ENCODE measurements around the gene PRPF38A. TPM values are rescaled to one million over a fixed set of nuclear protein-coding genes. Genes with fewer than 3 reads are reported as not detected.

PRPF38A gene
- total RNA-seq (2014; rRNA removed; shearing (Covaris generic)): 24.1 and 33.5 TPM in 2 replicates

GRCh38 chr1:52404116-52404974 lies at the start of gene PRPF38A, which contains the start of gene ORC1:
Gene PRPF38A, plus strand, starts transcription at chr1:52404602. Its CDS starts 148 bp downstream, at chr1:52404750.
Gene ORC1, minus strand, starts transcription at chr1:52404423. Its CDS starts 2,200 bp downstream, at chr1:52402223.
- DNase-seq: peak; percentile 94
- peaks cover 26% of the 10 kb centered on the region for H3K36me3 ChIP-seq (replicated peaks; ENCODE audit: control insufficient read depth, insufficient read depth, low read length)
- H3K27me3 ChIP-seq (ENCODE audit: control insufficient read depth, insufficient read depth, low read length): no peaks in the 10 kb centered on the region
- peak within 1 kb of the TSS; percentile 94 for H3K4me3 ChIP-seq (ENCODE audit: insufficient read depth, low read depth, low read length)

GRCh38 chr1:52355436-52355835 lies 49.0 kb upstream of the PRPF38A start:
- peaks cover 62% of the 10 kb centered on the region for H3K36me3 ChIP-seq (replicated peaks; ENCODE audit: control insufficient read depth, insufficient read depth, low read length)
- peak; percentile 17 for DNase-seq
- no peaks in the 10 kb centered on the region for H3K27me3 ChIP-seq (ENCODE audit: control insufficient read depth, insufficient read depth, low read length)
- no peak overlapping the region for H3K4me3 ChIP-seq (ENCODE audit: insufficient read depth, low read depth, low read length)

GRCh38 chr1:52355847-52356505 lies 48.4 kb upstream of the PRPF38A start:
- H3K36me3 ChIP-seq (replicated peaks; ENCODE audit: control insufficient read depth, insufficient read depth, low read length): peaks cover 65% of the 10 kb centered on the region
- H3K4me3 ChIP-seq (ENCODE audit: insufficient read depth, low read depth, low read length): no peak overlapping the region
- peak; percentile 19 for DNase-seq
- no peaks in the 10 kb centered on the region for H3K27me3 ChIP-seq (ENCODE audit: control insufficient read depth, insufficient read depth, low read length)

- no peaks in the 10 kb centered on the region for H3K27me3 ChIP-seq (ENCODE audit: control insufficient read depth, insufficient read depth, low read length)
- peaks cover 71% of the 10 kb centered on the region for H3K36me3 ChIP-seq (replicated peaks; ENCODE audit: control insufficient read depth, insufficient read depth, low read length)
- DNase-seq: peak; percentile 17
- no peak overlapping the region for H3K4me3 ChIP-seq (ENCODE audit: insufficient read depth, low read depth, low read length)
Observed at GRCh38 chr1:52356818-52357355, 47.5 kb upstream of the PRPF38A start.

- DNase-seq: no peak
- Histone ChIP-seq H3K27me3 (ENCODE audit: control insufficient read depth, insufficient read depth, low read length) (no peaks in the 10 kb centered on the region), H3K36me3 (replicated peaks; ENCODE audit: control insufficient read depth, insufficient read depth, low read length) (peaks cover 75% of the 10 kb centered on the region), H3K4me3 (ENCODE audit: insufficient read depth, low read depth, low read length) (no peak overlapping the region)
Observed at GRCh38 chr1:52357397-52357796, 47.0 kb upstream of the PRPF38A start.

GRCh38 chr1:52358851-52359497 lies 45.4 kb upstream of the PRPF38A start:
- DNase-seq: peak; percentile 26
- H3K36me3 ChIP-seq (replicated peaks; ENCODE audit: control insufficient read depth, insufficient read depth, low read length): peaks cover 67% of the 10 kb centered on the region
- no peak overlapping the region for H3K4me3 ChIP-seq (ENCODE audit: insufficient read depth, low read depth, low read length)
- H3K27me3 ChIP-seq (ENCODE audit: control insufficient read depth, insufficient read depth, low read length): no peaks in the 10 kb centered on the region

- peaks cover 61% of the 10 kb centered on the region for H3K36me3 ChIP-seq (replicated peaks; ENCODE audit: control insufficient read depth, insufficient read depth, low read length)
- H3K27me3 ChIP-seq (ENCODE audit: control insufficient read depth, insufficient read depth, low read length): no peaks in the 10 kb centered on the region
- peak; percentile 68 for DNase-seq
Observed at GRCh38 chr1:52359676-52360594, 44.5 kb upstream of the PRPF38A start.

GRCh38 chr1:52360595-52360968 lies 43.8 kb upstream of the PRPF38A start:
- Histone ChIP-seq H3K27me3 (ENCODE audit: control insufficient read depth, insufficient read depth, low read length) (no peaks in the 10 kb centered on the region), H3K4me3 (ENCODE audit: insufficient read depth, low read depth, low read length) (no peak overlapping the region), H3K36me3 (replicated peaks; ENCODE audit: control insufficient read depth, insufficient read depth, low read length) (peaks cover 55% of the 10 kb centered on the region)
- DNase-seq: no peak

More at GRCh38 chr1:52359676-52360594, 44.5 kb upstream of the PRPF38A start:
- no peak overlapping the region for H3K4me3 ChIP-seq (ENCODE audit: insufficient read depth, low read depth, low read length)

- Histone ChIP-seq H3K27me3 (ENCODE audit: control insufficient read depth, insufficient read depth, low read length) (no peaks in the 10 kb centered on the region; the same call in 1 of the 2 replicates), H3K4me3 (ENCODE audit: insufficient read depth, low read depth, low read length) (no peak overlapping the region), H3K36me3 (replicated peaks; ENCODE audit: control insufficient read depth, insufficient read depth, low read length) (peaks cover 26% of the 10 kb centered on the region)
- DNase-seq: peak; percentile 59
Observed at GRCh38 chr1:52364235-52364839, 40.1 kb upstream of the PRPF38A start.

- DNase-seq: peak; percentile 72
- Histone ChIP-seq H3K27me3 (ENCODE audit: control insufficient read depth, insufficient read depth, low read length) (no peaks in the 10 kb centered on the region; the same call in 1 of the 2 replicates), H3K4me3 (ENCODE audit: insufficient read depth, low read depth, low read length) (peak overlapping the region; percentile 99), H3K36me3 (replicated peaks; ENCODE audit: control insufficient read depth, insufficient read depth, low read length) (peaks cover 18% of the 10 kb centered on the region)
Observed at GRCh38 chr1:52365071-52365745, 39.2 kb upstream of the PRPF38A start.

- DNase-seq: peak; percentile 100
- Histone ChIP-seq H3K4me3 (ENCODE audit: insufficient read depth, low read depth, low read length) (peak within 1 kb of the TSS; percentile 99), H3K27me3 (ENCODE audit: control insufficient read depth, insufficient read depth, low read length) (no peaks in the 10 kb centered on the region; the same call in 1 of the 2 replicates), H3K36me3 (replicated peaks; ENCODE audit: control insufficient read depth, insufficient read depth, low read length) (peaks cover 15% of the 10 kb centered on the region)
Observed at GRCh38 chr1:52365746-52366516, 38.5 kb upstream of the PRPF38A start, which contains the start of gene CC2D1B. Gene CC2D1B, minus strand, starts transcription at chr1:52366205. Its CDS starts 1,585 bp downstream, at chr1:52364620.

GRCh38 chr1:52366517-52366827 lies 37.9 kb upstream of the PRPF38A start:
- H3K36me3 ChIP-seq (replicated peaks; ENCODE audit: control insufficient read depth, insufficient read depth, low read length): peaks cover 11% of the 10 kb centered on the region
- H3K27me3 ChIP-seq (ENCODE audit: control insufficient read depth, insufficient read depth, low read length): no peaks in the 10 kb centered on the region; the same call in 1 of the 2 replicates
- no peak for DNase-seq
- H3K4me3 ChIP-seq (ENCODE audit: insufficient read depth, low read depth, low read length): peak overlapping the region; percentile 99
